Mucosa of descending colon (tissue), 3 donors: Measurements from ENCODE around the gene NACA2. TPM values are rescaled to one million over a fixed set of nuclear protein-coding genes. Genes with fewer than 3 reads are reported as not detected.

Experiments
- ATAC-seq: fragments of 200-7000 bp; cut with Tn5 transposase; one replicate; pipeline ENCODE4 v1.9.1; 2020; ENCODE audit warnings: mild to moderate bottlenecking, moderate library complexity
- DNase-seq, 3 donors: peaks; one replicate each; pipeline ENCODE4 v3.0.0-alpha.2; 2020
- H3K36me3 ChIP-seq: fragments of 200-600 bp; one replicate; pipeline ENCODE4 v1.8.0; 2021; ENCODE audit warnings: low read depth, mild to moderate bottlenecking
- H3K4me1 ChIP-seq: fragments of 200-600 bp; one replicate; pipeline ENCODE4 v1.8.0; 2021; ENCODE audit warnings: low read depth, mild to moderate bottlenecking
- H3K4me3 ChIP-seq: fragments of 200-600 bp; one replicate; pipeline ENCODE4 v1.8.0; 2021; ENCODE audit warnings: mild to moderate bottlenecking
- H3K9me3 ChIP-seq: fragments of 200-600 bp; one replicate; pipeline ENCODE4 v1.8.0; 2021; ENCODE audit warnings: mild to moderate bottlenecking
- intact Hi-C, 2 donors: fragments of 100-400 bp; cut with DNase I in 1 of 2; cut with micrococcal nuclease in 1 of 2; formaldehyde crosslinking; loops; one replicate each; pipeline versions ENCODE4 v1.11.0 to v1.11.1; 2022; cut with DNase I, micrococcal nuclease
- total RNA-seq, 3 donors: library from RNA; stranded (reverse); fragmentation: NEBNext Ultra II Directional in 2 of 3; extraction: Animal tissue kit (Norgen Biotek cat#: 25700) in 2 of 3; gene quantifications; one replicate each; pipeline versions ENCODE4 v1.2.1 to v1.2.4, GENCODE V29; 2021 to 2023
- TF ChIP-seq, protein P1 (sequence below): fragments of 200-600 bp; IDR thresholded peaks from one replicate; pipeline ENCODE4 v1.8.0; 2022; ENCODE audit warnings: antibody characterized with exemption, mild to moderate bottlenecking
- donor health status: DM: no; HTN: no; CAD: no; lungs with moderate emphysema.
- donor health status: DM: no; HTN: no; CAD: no.
- donor health status: DM: no; HTN: yes; CAD: no.

NACA2 gene
- total RNA-seq, 3 donors from 2014 or later = not detected

DNA sequence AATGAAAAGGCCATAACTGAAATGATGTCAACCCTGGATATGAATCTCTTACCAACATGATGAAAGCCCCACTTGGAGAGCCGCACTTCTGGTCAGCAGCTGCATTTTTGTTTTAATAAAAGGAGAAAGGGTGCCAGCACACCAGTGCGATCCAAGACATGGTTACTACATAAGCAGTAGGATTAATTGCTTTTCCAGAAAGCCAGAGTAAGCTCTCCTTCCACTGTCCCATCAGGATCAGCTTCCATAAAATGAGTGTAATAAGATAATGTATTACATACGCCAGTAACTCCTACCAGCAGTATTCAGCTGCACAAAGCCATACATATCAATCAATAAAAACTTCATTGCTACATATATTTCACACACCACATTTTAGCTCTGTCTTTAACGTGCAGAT is 26.3 kb upstream of the NACA2 start:
- no peak overlapping the region for H3K4me3 ChIP-seq
- no peaks in the 10 kb centered on the region for H3K36me3 ChIP-seq
- H3K9me3 ChIP-seq = peaks cover 14% of the 10 kb centered on the region
- DNase-seq (no peak), ATAC-seq (no peak)
- H3K4me1 ChIP-seq = no peaks in the 10 kb centered on the region
- intact Hi-C loops = no loop called here
- TF ChIP-seq, protein P1, sequence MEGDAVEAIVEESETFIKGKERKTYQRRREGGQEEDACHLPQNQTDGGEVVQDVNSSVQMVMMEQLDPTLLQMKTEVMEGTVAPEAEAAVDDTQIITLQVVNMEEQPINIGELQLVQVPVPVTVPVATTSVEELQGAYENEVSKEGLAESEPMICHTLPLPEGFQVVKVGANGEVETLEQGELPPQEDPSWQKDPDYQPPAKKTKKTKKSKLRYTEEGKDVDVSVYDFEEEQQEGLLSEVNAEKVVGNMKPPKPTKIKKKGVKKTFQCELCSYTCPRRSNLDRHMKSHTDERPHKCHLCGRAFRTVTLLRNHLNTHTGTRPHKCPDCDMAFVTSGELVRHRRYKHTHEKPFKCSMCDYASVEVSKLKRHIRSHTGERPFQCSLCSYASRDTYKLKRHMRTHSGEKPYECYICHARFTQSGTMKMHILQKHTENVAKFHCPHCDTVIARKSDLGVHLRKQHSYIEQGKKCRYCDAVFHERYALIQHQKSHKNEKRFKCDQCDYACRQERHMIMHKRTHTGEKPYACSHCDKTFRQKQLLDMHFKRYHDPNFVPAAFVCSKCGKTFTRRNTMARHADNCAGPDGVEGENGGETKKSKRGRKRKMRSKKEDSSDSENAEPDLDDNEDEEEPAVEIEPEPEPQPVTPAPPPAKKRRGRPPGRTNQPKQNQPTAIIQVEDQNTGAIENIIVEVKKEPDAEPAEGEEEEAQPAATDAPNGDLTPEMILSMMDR = no peak

DNA sequence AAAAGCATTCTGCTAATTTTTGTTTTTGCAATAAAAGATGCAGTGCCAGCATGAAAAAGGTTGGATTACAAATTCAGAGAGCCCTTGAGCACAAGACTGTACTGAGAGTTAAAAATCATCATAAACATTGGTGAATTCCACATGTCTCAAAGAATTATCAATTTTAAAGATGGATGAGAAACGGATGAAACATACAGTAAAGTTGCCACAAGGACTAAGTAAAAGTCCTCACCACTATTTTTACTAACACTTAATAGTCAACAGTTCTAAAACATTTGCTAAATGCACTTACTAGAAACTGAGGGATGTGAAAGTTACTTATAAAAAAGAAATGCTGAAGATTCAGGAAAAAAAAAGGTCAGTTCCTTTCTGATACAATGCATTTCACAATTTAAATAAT is 25.8 kb upstream of the NACA2 start:
- DNase-seq (no peak), ATAC-seq (no peak)
- Histone ChIP-seq H3K36me3 (no peaks in the 10 kb centered on the region), H3K9me3 (peaks cover 14% of the 10 kb centered on the region), H3K4me3 (no peak overlapping the region), H3K4me1 (no peaks in the 10 kb centered on the region)
- intact Hi-C loops = no loop called here
- TF ChIP-seq, protein P1 = no peak

DNA sequence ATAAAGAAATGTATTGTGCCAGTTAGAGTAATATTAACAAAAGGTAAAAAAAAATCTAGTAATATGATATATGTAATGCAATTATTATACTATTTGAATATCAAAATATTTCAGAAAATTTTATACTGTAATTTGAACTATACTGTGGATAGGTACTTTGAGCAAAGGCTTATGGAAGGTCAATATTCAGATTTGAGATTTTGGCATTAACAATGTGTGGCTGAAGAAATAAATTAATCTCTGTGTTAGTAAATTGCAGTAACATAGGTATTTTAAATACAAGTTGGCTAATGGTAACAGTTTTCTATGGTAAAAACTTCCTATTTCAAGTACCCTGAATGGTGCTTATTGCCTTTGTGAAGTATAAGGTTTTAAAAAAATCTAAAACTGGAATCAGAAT is 23.2 kb upstream of the NACA2 start:
- intact Hi-C loops = no loop called here
- H3K4me1 ChIP-seq = no peaks in the 10 kb centered on the region
- DNase-seq (no peak), ATAC-seq (no peak)
- peaks cover 4% of the 10 kb centered on the region for H3K9me3 ChIP-seq
- H3K4me3 ChIP-seq = no peak overlapping the region
- TF ChIP-seq, protein P1 = no peak
- no peaks in the 10 kb centered on the region for H3K36me3 ChIP-seq

DNA sequence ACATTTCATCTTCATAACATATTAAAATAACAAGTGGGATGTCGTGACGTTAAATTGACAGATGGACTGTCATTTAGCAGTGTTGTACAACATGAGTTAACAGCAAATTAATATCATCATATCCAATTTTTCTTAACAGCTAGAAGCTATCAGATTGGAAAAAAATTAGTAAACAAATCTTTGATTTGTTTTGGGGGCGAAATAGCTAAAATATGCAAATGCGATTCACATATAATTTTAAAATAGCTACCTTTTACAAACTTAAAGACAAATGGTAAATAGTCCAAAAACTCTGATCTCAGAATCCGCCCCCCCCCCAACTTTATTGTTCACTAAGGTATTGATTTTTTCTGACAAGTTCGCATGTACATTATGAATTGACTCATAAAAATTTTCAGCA is 20.3 kb upstream of the NACA2 start:
- Histone ChIP-seq H3K4me1 (no peaks in the 10 kb centered on the region), H3K36me3 (no peaks in the 10 kb centered on the region), H3K4me3 (no peak overlapping the region), H3K9me3 (no peaks in the 10 kb centered on the region)
- intact Hi-C loops = no loop called here
- ATAC-seq = no peak
- TF ChIP-seq, protein P1 = no peak
- DNase-seq = no peak

DNA sequence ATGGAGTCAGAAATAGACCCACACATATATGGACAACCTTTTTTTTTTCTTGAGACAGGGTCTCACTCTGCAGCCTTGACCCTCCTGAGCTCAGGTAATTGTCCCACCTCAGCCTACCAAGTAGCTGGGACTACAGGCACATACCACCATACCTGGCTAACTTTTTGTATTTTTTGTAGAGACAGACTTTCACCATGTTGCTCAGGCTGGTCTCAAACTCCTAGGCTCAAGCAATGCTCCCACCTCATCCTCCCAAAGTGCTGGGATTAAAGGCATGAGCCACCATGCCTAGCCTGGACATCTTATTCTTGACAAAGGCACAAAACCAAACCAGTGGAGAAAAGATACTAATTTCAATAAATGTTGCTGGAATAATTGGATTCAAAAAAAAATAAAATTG is 14.7 kb upstream of the NACA2 start:
- TF ChIP-seq, protein P1 = no peak
- intact Hi-C loops = no loop called here
- no peaks in the 10 kb centered on the region for H3K9me3 ChIP-seq
- H3K4me3 ChIP-seq = no peak overlapping the region
- no peaks in the 10 kb centered on the region for H3K4me1 ChIP-seq
- ATAC-seq (no peak), DNase-seq (no peak)
- no peaks in the 10 kb centered on the region for H3K36me3 ChIP-seq

DNA sequence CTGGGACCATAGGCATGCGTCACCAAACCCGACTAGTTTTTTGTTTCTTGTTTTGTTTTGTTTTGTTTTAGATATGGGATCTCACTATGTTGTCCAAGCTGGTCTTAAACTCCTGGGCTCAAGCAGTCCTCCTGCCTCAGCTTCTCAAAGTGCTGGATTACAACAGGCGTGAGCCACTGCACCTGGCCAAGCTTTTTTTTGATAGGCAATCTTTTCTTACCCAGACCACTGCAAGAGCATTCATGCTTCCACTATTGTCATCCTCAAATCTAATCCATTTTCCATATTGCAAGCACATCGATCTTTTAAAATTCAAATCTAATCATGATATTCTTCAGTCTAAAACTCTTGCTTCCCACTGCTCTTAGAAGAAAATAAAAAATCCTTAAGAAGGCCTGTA is 10.3 kb upstream of the NACA2 start:
- ATAC-seq = no peak
- TF ChIP-seq, protein P1 = no peak
- intact Hi-C loops = no loop called here
- no peak for DNase-seq
- Histone ChIP-seq H3K9me3 (no peaks in the 10 kb centered on the region), H3K36me3 (no peaks in the 10 kb centered on the region), H3K4me3 (no peak overlapping the region), H3K4me1 (no peaks in the 10 kb centered on the region)
